CD4-positive, alpha-beta T cell treated with Interleukin-10 for 1 hour (primary cell): ENCODE measurements around the gene FRMD4A.
A peak's percentile ranks its signal among the peaks of the same experiment; 100 is the strongest.
"Not testable (repeated sequence)": the region's sequence is repeated elsewhere in the genome, so short reads cannot be mapped to it uniquely, and the experiment has no call there.

ENCODE experiments used
- DNase-seq: peaks from one replicate; pipeline ENCODE4 v3.0.0-alpha.2; 2020

The FRMD4A gene

DNA sequence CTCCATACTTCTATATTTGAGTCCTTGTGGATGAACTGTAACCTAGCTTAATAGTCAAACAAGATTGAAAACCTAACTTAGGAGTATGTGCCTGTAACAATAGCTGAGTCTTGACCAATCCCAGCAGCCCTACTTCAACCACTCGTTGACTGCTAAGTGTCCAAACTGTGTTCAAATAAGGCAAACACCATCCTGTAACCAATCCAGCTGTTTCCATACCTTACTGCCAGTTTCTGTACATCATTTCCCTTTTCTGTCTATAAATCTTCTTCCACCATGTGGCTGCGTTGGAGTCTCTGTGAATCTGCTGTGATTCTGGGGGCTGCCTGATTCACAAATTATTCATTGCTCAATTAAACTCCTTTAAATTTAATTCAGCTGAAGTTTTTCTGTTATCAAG lies 195.5 kb downstream of the FRMD4A start:
- not testable (repeated sequence) for DNase-seq

- DNase-seq, result no peak
Measured at GRCh38 chr10:14134275-14134674, 196.4 kb downstream of the FRMD4A start.

- DNase-seq, result no peak
Measured at GRCh38 chr10:14131261-14131960, 199.3 kb downstream of the FRMD4A start.

- DNase-seq, result no peak
Measured at GRCh38 chr10:14129770-14130169, 201.0 kb downstream of the FRMD4A start.

- no peak for DNase-seq
Measured at GRCh38 chr10:14128519-14128918, 202.2 kb downstream of the FRMD4A start.

DNA sequence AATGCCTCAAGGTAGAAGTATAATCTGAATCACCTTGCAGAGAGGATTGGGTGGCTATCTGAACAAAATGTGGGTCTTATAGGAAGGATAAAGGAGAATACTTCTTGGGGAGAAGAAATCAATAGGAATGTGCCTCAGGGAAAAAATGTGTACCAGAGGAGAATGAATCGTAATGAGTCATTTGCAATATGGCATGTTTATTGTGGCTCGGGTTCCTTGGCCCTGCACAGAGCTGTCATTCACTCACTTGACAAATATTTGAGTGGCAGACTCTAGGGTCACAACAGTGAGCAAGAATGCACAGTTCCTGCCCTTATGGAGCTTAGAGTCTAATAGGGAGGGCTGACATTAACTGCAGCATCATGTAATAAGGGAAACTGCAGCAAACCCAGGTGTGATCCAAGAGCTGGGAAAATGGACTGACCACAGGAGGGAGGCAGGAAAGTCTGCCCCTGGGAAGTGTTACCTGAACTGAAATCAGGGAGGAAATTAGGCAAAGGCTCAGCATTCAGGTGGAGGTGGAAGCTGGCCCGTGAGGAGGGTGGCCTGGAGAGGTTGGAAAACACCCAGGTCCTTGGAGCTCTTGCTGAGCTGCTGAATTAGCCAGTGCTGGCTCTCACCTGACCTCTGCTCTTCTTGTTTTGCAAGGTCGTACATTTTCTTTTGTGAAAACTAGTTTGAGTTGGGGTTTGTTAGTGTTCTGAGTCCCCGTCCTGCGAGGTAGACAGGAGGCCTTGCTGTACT lies 203.9 kb downstream of the FRMD4A start:
- no peak for DNase-seq

- DNase-seq, result no peak
Measured at GRCh38 chr10:14125564-14125963, 205.2 kb downstream of the FRMD4A start.

DNA sequence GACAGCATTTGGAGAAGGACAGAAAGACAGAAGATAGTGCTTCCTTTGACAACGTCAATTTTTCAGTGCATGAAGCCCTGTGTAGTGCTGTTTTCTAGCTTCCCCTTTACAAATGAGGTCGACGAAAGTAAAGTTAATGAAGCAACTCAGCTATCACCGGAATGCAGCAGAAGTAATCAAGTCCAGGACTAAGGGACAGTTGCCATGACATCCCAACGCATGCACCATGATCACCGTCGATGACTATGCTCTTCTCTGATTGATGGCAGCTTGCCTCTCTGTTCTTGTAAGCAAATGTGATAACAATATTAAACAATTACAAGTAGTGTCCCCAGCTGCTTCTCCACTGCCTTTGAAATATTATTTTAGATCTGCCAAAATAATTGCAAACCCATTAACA lies 205.8 kb downstream of the FRMD4A start:
- DNase-seq, result no peak

GRCh38 chr10:14123139-14123538 lies 207.6 kb downstream of the FRMD4A start:
- no peak for DNase-seq

GRCh38 chr10:14120812-14121211 lies 209.9 kb downstream of the FRMD4A start:
- no peak for DNase-seq

GRCh38 chr10:14118953-14119352 lies 211.8 kb downstream of the FRMD4A start:
- DNase-seq, result no peak

- no peak for DNase-seq
Measured at GRCh38 chr10:14116837-14117236, 213.9 kb downstream of the FRMD4A start.

GRCh38 chr10:14116021-14116420 lies 214.7 kb downstream of the FRMD4A start:
- DNase-seq, result no peak

DNA sequence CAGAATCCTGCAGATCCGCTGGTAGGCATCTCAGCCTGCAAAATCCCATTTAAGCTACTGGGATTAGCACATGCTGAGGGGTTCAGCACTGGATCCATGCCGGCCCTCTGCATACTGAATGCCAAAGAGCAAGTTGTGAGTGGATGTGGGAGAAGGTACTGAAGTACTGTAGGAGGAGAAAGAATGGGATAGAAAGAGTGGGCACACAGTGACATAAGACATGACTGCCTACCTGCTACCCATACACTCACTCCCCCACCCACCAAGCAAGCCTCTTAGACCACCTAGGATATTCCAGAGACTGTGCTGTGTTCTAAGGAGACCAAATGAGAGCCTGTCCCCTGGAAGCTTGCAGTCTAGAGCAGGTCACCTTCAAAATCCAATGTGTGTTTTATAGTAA lies 215.9 kb downstream of the FRMD4A start:
- DNase-seq, result no peak

DNA sequence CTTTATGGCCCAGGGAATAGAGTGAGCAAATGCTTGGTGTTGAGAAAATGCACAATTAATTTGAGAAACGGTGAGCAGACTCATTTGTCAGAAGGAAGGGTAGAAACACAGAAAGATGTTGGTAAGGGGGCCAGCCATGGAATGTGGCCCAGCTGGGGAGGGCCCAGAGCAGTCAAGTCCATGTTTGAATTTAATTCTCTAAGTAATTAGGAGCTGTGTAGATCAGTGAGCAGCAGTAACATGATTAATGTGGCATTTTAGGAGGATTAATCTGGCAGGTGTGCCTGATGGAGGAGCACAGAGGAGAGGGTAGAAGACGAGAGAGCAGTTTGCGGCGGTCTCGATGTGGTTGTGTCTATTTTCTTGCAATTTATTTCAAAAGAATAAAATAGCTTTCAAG lies 218.7 kb downstream of the FRMD4A start:
- no peak for DNase-seq

GRCh38 chr10:14111208-14111607 lies 219.5 kb downstream of the FRMD4A start:
- no peak for DNase-seq

GRCh38 chr10:14106828-14107227 lies 223.9 kb downstream of the FRMD4A start:
- DNase-seq, result no peak

- no peak for DNase-seq
Measured at GRCh38 chr10:14102056-14102455, 228.7 kb downstream of the FRMD4A start.

GRCh38 chr10:14099885-14100284 lies 230.8 kb downstream of the FRMD4A start:
- DNase-seq, result no peak

DNA sequence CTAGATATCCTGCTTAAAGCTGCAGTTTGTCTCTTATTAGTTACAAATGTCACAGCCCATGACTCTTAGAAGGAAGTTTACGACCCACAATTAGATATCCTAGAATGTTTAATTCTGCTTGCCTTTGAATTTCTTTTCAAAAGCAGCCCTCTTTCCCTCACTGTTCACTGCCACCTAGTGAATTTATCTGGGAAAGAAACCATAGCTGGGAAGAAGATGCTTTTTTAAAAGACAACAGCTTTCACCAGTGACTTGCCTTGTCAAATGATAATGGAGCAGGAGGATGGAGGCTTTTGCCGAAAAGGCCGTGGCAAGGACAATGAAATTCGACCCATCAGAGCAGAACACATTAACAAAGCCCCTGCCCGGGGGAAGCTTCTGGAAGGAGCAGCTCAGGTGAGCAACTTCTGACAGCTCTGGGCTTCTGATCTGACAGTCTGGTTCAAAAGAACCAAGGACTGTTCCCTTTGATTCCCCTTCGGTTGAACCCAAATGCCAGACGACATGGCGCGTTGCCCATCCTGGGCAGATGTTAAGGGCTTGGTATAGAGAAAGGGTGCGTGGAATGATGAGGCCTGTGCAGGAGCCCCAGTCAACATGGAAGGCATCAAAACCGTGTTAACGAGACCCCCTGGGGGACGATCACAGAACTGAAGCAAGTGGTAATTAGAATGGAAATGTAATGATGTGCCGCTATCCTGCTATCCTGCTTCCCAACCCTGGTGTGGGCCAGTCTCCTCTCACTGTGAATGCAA lies 236.8 kb downstream of the FRMD4A start:
- DNase-seq, result peak; percentile 4

DNA sequence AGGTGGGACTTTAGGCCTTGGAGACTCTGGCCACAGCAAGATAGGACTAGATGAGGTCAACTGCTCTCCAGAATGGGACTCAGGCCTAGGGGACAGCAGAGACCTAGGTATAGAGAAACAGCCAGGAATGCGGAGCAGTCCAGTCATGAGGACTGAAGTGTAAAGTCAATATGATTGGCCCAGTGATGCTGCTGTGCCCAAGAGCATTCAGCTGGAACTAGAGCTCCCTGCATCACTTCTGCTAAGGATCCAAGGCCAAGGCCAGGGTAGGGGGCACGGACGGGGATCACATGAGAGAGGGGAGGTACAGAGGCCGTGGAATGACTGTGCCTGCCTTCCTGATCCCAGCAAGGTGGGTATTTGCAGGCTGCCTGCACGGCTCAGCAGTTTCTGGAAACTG lies 237.9 kb downstream of the FRMD4A start:
- DNase-seq, result no peak

DNA sequence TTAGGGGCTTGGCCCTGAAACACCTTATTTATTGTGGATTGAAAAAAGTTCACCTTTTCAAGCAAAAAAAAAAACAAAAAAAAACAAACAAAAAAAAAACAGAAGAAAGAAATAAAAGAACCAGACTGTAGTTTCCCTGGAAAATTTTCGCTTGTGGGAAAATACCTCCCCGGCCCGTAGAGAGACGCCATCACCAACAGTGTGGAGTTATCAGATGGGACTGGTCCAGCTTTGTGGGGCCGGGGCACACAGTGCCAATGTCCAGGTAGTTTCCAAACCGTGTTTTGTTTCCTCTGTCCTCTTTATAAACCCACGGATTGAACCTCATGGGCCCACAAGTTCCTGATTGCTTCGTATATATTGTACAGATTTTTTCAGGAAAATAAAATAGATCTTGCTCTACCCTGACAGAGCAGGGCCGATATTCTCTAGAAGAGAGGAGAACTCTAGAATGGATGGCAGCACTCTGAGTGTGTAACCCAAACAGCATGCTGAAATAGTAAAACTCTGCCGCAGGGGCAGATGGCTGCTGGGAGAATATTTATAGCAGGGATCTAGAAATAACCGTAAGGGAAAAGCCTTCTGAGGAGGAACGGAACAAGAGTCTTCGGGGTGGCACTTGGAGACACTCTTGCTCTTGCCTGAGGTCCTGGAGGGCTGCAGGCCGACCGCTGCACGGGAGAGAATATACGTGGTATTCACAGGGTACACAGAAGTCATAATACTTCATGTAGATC lies 241.0 kb downstream of the FRMD4A start:
- no peak for DNase-seq

GRCh38 chr10:14087566-14087965 lies 243.2 kb downstream of the FRMD4A start:
- DNase-seq, result no peak
